Chondrocyte (in vitro differentiated cells): ENCODE data around the gene AFAP1. TPM values are rescaled to one million over a fixed set of nuclear protein-coding genes. Genes with fewer than 3 reads are reported as not detected.

ENCODE experiments used
- DNase-seq: peaks from one replicate; pipeline ENCODE4 v3.0.0; 2021; ENCODE audit warnings: mixed read lengths, low spot score
- H3K27ac Mint-ChIP-seq: one replicate; pipeline ENCODE4 v1.8.0; 2021; ENCODE audit warnings: mild to moderate bottlenecking, moderate library complexity, mixed read lengths; ENCODE audit not compliant: unreplicated experiment
- H3K27me3 Mint-ChIP-seq: 2 replicates; pipeline ENCODE4 v1.8.0; 2021; ENCODE audit warnings: low read depth, mixed read lengths
- H3K36me3 Mint-ChIP-seq: 2 replicates; pipeline ENCODE4 v1.8.0; 2021; ENCODE audit warnings: low read depth, mixed read lengths
- H3K4me1 Mint-ChIP-seq: 2 replicates; pipeline ENCODE4 v1.8.0; 2021; ENCODE audit warnings: low read depth, mild to moderate bottlenecking, mixed read lengths
- H3K4me3 Mint-ChIP-seq: one replicate; pipeline ENCODE4 v1.8.0; 2021; ENCODE audit warnings: mild to moderate bottlenecking, moderate library complexity, mixed read lengths; ENCODE audit not compliant: unreplicated experiment
- H3K9me3 Mint-ChIP-seq: 2 replicates; pipeline ENCODE4 v1.8.0; 2021; ENCODE audit warnings: low read depth, mixed read lengths
- long read RNA-seq: library from polyadenylated mRNA; stranded (forward); transcript quantifications from one replicate; pipeline ENCODE4 v2.0.0, GENCODE V29; 2021
- total RNA-seq: library from RNA; stranded (reverse); gene quantifications from 3 replicates; pipeline ENCODE4 v1.2.1, GENCODE V29; 2021
- TF ChIP-seq, protein P1 (sequence below): fragments of 200-600 bp; sonication (generic); IDR thresholded peaks from 2 replicates; pipeline ENCODE4 v1.5.0; 2021; ENCODE audit warnings: antibody characterized with exemption, mild to moderate bottlenecking, moderate library complexity

Gene AFAP1, protein sequence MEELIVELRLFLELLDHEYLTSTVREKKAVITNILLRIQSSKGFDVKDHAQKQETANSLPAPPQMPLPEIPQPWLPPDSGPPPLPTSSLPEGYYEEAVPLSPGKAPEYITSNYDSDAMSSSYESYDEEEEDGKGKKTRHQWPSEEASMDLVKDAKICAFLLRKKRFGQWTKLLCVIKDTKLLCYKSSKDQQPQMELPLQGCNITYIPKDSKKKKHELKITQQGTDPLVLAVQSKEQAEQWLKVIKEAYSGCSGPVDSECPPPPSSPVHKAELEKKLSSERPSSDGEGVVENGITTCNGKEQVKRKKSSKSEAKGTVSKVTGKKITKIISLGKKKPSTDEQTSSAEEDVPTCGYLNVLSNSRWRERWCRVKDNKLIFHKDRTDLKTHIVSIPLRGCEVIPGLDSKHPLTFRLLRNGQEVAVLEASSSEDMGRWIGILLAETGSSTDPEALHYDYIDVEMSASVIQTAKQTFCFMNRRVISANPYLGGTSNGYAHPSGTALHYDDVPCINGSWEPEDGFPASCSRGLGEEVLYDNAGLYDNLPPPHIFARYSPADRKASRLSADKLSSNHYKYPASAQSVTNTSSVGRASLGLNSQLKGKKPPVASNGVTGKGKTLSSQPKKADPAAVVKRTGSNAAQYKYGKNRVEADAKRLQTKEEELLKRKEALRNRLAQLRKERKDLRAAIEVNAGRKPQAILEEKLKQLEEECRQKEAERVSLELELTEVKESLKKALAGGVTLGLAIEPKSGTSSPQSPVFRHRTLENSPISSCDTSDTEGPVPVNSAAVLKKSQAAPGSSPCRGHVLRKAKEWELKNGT
- 107 to 119 TPM (median 118 TPM) in 3 replicates for total RNA-seq
- long read RNA-seq, full-length matches to known transcripts: 54 of 126 reads
- long read RNA-seq, partial matches to known transcripts: 14 of 126 reads
- long read RNA-seq, other reads (novel, unspliced or antisense): 58 of 126 reads

DNA sequence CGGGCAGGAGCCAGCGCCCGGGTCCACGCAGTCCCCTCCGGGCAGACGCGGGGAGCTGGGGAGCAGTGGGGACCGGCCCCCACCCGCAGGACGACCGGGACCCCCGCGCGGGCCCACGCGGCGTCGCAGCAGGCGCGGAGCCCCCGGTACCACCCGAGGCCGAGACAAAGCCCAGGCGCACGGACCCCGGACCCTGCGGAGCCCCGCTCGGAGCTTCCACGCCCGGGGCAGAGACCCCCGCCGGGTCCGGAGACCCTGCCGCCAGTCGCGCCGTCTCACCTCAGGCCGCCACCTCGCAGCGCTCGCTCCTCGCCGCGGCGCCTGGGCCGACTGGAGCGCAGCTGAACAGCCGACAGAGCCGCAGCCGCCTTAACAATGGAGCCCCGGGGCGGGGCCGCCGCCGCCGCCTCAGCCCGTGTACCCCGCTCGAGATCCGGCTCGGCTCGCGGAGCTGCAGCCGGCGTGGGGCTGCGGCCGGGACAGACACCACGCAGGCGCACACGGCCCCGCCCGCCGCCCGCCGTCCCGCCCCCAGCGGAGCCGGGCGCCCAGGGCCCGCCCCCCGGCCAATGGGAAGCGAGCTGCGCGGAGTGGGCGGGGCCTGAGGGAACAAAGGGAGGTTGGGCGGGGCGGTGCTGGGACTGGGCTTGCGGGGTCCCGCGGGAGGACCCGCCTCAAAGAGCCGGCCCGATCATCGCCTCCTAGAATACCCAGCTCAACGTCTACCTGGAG is at the start of gene AFAP1:
AFAP1 (minus strand) TSS at position 485 of the 732 bp plus-strand sequence. CDS start 67,783 bp downstream, outside the sequence.
- Mint-ChIP-seq H3K9me3 (no peaks in the 10 kb centered on the region), H3K4me3 (peak within 1 kb of the TSS; percentile 96), H3K36me3 (no peaks in the 10 kb centered on the region), H3K27ac (peak within 1 kb of the TSS; percentile 59), H3K27me3 (no peaks in the 10 kb centered on the region), H3K4me1 (peaks cover 50% of the 10 kb centered on the region)
- no peak for DNase-seq
- TF ChIP-seq, protein P1, sequence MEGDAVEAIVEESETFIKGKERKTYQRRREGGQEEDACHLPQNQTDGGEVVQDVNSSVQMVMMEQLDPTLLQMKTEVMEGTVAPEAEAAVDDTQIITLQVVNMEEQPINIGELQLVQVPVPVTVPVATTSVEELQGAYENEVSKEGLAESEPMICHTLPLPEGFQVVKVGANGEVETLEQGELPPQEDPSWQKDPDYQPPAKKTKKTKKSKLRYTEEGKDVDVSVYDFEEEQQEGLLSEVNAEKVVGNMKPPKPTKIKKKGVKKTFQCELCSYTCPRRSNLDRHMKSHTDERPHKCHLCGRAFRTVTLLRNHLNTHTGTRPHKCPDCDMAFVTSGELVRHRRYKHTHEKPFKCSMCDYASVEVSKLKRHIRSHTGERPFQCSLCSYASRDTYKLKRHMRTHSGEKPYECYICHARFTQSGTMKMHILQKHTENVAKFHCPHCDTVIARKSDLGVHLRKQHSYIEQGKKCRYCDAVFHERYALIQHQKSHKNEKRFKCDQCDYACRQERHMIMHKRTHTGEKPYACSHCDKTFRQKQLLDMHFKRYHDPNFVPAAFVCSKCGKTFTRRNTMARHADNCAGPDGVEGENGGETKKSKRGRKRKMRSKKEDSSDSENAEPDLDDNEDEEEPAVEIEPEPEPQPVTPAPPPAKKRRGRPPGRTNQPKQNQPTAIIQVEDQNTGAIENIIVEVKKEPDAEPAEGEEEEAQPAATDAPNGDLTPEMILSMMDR: no peak

DNA sequence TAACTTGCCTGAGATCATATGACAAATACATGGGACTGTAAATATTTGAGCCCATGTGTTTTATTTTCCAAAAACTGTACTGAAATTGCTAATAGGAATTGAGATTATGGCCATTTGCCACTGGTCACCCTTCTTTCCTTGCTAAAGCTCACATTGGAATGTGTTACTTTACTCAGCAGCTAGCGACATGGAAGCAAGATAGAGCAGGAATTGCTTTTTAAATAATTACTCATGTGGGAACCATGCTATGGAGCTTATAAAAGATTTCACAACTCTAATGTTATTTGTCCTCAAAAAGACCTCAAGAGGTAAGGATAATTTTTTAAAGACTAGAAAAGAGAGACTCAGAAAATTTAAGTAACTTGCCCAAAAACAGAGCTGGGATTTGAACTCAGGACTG is 48.8 kb upstream of the AFAP1 start:
- Mint-ChIP-seq H3K4me3 (no peak overlapping the region), H3K27me3 (peaks cover 3% of the 10 kb centered on the region), H3K9me3 (peaks cover 6% of the 10 kb centered on the region), H3K4me1 (peaks cover 28% of the 10 kb centered on the region), H3K27ac (peak overlapping the region; percentile 63), H3K36me3 (peaks cover 2% of the 10 kb centered on the region)
- TF ChIP-seq, protein P1: no peak
- DNase-seq: no peak

DNA sequence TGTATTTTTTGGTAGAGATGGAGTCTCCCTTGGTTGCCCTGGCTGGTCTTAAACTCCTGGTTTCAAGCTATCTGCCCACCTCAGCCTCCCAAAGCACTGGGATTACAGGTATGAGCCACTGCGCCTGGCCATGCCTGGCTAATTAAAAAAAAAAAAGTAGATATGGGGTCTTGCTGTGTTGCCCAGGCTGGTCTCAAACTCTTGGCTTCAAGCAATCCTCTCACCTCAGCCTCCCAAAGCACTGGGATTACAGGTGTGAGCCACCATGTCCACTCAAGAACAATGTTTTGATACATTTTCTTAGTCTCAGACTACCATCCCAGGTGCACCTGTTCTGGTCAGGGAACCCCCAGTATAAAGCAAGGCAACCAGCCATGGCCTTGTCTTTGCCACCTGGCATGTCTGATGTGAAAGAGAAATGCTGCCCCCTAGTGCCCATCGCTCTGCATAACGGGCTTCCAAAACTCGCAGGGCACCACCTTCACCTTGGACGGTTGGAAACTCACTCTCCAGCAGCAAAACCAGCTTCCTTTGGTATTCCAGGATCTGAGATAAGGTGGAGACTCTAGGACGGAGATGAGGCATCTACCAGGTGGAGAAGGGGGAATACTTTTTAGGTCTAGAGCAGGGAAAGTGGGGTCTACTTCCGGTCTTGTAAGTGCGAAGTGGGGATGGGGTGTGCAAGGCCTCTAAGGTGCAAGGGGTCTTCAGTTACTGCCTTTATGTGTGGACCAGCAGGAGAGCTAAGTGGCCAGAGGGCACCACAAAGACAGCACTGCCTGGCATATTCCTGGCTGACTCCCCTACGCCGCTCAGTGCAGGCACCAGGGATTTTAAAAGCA is 47.7 kb upstream of the AFAP1 start:
- Mint-ChIP-seq H3K9me3 (peaks cover 6% of the 10 kb centered on the region), H3K27ac (peak overlapping the region; percentile 68), H3K4me3 (no peak overlapping the region), H3K36me3 (peaks cover 2% of the 10 kb centered on the region), H3K27me3 (peaks cover 3% of the 10 kb centered on the region), H3K4me1 (peaks cover 28% of the 10 kb centered on the region)
- DNase-seq: no peak
- TF ChIP-seq, protein P1: peak; percentile 96

DNA sequence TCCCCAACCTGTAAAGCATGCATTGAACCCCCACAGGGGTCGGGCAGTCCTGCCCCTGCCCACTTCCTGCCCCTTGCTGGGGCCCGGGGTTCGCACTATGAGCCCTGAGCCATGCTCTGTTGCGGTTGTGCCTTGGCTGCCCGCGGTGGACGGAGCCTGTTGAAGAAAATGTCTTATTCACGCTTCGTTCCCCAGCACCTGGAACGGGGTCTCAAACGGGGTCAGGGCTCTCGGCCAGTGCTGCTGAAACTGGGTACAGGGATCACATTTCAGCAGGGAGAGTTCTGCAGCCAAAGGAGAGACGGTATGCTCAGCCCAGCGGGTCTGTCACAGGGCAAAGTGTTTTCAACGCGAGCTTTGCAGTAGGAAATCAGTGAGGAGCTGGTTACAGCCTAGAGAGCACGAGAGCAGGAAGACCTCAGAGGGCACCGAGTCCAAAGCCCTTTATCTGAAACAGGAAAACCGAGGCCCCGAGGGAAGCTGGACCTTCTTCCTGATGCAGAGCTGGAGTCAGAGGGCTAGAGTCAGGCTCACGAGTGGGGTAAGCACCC is 46.3 kb upstream of the AFAP1 start:
- peak overlapping the region; percentile 51 for H3K4me3 Mint-ChIP-seq
- H3K4me1 Mint-ChIP-seq: peaks cover 28% of the 10 kb centered on the region
- TF ChIP-seq, protein P1: no peak
- H3K27me3 Mint-ChIP-seq: no peaks in the 10 kb centered on the region
- peak overlapping the region; percentile 72 for H3K27ac Mint-ChIP-seq
- peaks cover 2% of the 10 kb centered on the region for H3K36me3 Mint-ChIP-seq
- peaks cover 6% of the 10 kb centered on the region for H3K9me3 Mint-ChIP-seq
- DNase-seq: no peak
